ENCODE measurements around the gene PLXNA2.
A peak's percentile ranks its signal among the peaks of the same experiment; 100 is the strongest.

The PLXNA2 gene

GRCh38 chr1:207973898-207974568, 270.2 kb downstream of the PLXNA2 start:
- no peaks in the 10 kb centered on the region for H3K36me3 Mint-ChIP-seq (ENCODE audit: low read depth)
- no peaks in the 10 kb centered on the region for H3K9me3 Mint-ChIP-seq
- no peak overlapping the region for H3K4me3 Mint-ChIP-seq
- H3K27me3 Mint-ChIP-seq (ENCODE audit: low read depth) = peaks cover 13% of the 10 kb centered on the region
- no peak for TF ChIP-seq CTCF (IDR thresholded peaks at IDR 0.05; ENCODE audit: unreplicated experiment in 3 of 3)
- peaks cover 35% of the 10 kb centered on the region for H3K4me1 Mint-ChIP-seq
- H3K27ac Mint-ChIP-seq = peak overlapping the region in 2 of 3 experiments; percentile 21 to 29

GRCh38 chr1:207972337-207972736, 271.8 kb downstream of the PLXNA2 start:
- no peak for TF ChIP-seq CTCF (IDR thresholded peaks at IDR 0.05; ENCODE audit: unreplicated experiment in 3 of 3)
- peaks cover 40% of the 10 kb centered on the region for H3K4me1 Mint-ChIP-seq
- peaks cover 9% of the 10 kb centered on the region for H3K27me3 Mint-ChIP-seq (ENCODE audit: low read depth)
- no peaks in the 10 kb centered on the region for H3K9me3 Mint-ChIP-seq
- peak overlapping the region; percentile 3 to 46 (median 18) for H3K4me3 Mint-ChIP-seq
- H3K36me3 Mint-ChIP-seq (ENCODE audit: low read depth) = no peaks in the 10 kb centered on the region
- H3K27ac Mint-ChIP-seq = peak overlapping the region; percentile 30 to 86 (median 79)

All from nephron (organoid).